H1 (cell line): Measurements from ENCODE around the gene RERE.

Experiments used
- CHD1 ChIP-seq: IDR thresholded peaks from 2 replicates; pipeline ENCODE4 v1.6.1; 2012; ENCODE audit warnings: low read depth, low read length, improper control_type of control experiment
- FOSL1 ChIP-seq: IDR thresholded peaks from 2 replicates; pipeline ENCODE4 v1.6.1; 2011; ENCODE audit warnings: mild to moderate bottlenecking, low read depth, low read length, moderate library complexity; ENCODE audit not compliant: insufficient read depth
- POLR2A ChIP-seq, 2 experiments: IDR thresholded peaks; 1 replicate in 1 of 2; 2 replicates in 1 of 2; pipeline ENCODE4 v1.6.1; 2011; ENCODE audit warnings: low read depth in 2 of 2, low read length in 2 of 2, mild to moderate bottlenecking in 2 of 2; ENCODE audit errors: control extremely low read depth in 1 of 2
- SRF ChIP-seq: IDR thresholded peaks from 2 replicates; pipeline ENCODE4 v1.6.1; 2011; ENCODE audit warnings: mild to moderate bottlenecking, low read depth, low read length, moderate library complexity
- TAF1 ChIP-seq: IDR thresholded peaks from 2 replicates; pipeline ENCODE4 v1.6.1; 2011; ENCODE audit warnings: mild to moderate bottlenecking, low read depth, low read length
- ZNF274 ChIP-seq: IDR thresholded peaks from 2 replicates; pipeline ENCODE4 v1.7.0; 2012; ENCODE audit warnings: low read length, borderline replicate concordance; ENCODE audit errors: extremely low read depth
- TF ChIP-seq, protein P1 (sequence below), 3 experiments: IDR thresholded peaks; 1 replicate in 2 of 3; 2 replicates in 1 of 3; pipeline versions ENCODE4 v1.5.1 to v1.6.1; 2011; ENCODE audit warnings: low read length in 3 of 3, mild to moderate bottlenecking in 3 of 3, inconsistent platforms in 2 of 3, low read depth in 1 of 3, moderate library complexity in 1 of 3; ENCODE audit not compliant: insufficient read depth in 1 of 3; ENCODE audit errors: control extremely low read depth in 1 of 3

DNA sequence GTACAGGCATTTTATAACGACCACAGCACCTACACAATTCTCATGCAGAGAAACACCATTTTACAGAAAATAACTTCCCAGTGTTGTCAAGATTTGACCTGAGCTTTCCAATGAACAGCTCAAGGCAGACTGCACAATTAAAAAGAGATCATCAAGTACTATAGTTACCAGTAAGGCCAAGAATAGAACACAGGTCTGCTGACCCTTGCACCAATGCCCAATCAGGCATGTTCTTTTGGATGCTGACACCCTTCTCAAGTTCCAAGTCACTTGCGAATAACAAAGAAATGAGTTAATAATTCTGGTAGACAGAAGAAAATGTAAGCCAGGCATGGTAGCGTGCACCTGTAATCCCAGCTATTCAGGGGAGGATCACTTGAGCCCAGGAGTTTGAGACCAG lies 397.6 kb downstream of the RERE start:
- TF ChIP-seq, protein P1, sequence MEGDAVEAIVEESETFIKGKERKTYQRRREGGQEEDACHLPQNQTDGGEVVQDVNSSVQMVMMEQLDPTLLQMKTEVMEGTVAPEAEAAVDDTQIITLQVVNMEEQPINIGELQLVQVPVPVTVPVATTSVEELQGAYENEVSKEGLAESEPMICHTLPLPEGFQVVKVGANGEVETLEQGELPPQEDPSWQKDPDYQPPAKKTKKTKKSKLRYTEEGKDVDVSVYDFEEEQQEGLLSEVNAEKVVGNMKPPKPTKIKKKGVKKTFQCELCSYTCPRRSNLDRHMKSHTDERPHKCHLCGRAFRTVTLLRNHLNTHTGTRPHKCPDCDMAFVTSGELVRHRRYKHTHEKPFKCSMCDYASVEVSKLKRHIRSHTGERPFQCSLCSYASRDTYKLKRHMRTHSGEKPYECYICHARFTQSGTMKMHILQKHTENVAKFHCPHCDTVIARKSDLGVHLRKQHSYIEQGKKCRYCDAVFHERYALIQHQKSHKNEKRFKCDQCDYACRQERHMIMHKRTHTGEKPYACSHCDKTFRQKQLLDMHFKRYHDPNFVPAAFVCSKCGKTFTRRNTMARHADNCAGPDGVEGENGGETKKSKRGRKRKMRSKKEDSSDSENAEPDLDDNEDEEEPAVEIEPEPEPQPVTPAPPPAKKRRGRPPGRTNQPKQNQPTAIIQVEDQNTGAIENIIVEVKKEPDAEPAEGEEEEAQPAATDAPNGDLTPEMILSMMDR (IDR thresholded peaks at IDR 0.05; ENCODE audit: control extremely low read depth in 1 of 3, insufficient read depth in 1 of 3, low read depth in 1 of 3, low read length in 3 of 3) = no peak
- TF ChIP-seq CHD1 (no peak), SRF (no peak), TAF1 (no peak), FOSL1 (no peak), ZNF274 (no peak), POLR2A (IDR thresholded peaks at IDR 0.05; ENCODE audit: control extremely low read depth in 1 of 2, low read depth in 2 of 2, low read length in 2 of 2) (no peak)
